CD1c-positive myeloid dendritic cell (primary cell): ENCODE data around the gene LTBP1.

Source experiments
- DNase-seq: peaks from one replicate; pipeline ENCODE4 v3.0.0-alpha.2; 2016; ENCODE audit errors: extremely low spot score

Gene LTBP1

DNA sequence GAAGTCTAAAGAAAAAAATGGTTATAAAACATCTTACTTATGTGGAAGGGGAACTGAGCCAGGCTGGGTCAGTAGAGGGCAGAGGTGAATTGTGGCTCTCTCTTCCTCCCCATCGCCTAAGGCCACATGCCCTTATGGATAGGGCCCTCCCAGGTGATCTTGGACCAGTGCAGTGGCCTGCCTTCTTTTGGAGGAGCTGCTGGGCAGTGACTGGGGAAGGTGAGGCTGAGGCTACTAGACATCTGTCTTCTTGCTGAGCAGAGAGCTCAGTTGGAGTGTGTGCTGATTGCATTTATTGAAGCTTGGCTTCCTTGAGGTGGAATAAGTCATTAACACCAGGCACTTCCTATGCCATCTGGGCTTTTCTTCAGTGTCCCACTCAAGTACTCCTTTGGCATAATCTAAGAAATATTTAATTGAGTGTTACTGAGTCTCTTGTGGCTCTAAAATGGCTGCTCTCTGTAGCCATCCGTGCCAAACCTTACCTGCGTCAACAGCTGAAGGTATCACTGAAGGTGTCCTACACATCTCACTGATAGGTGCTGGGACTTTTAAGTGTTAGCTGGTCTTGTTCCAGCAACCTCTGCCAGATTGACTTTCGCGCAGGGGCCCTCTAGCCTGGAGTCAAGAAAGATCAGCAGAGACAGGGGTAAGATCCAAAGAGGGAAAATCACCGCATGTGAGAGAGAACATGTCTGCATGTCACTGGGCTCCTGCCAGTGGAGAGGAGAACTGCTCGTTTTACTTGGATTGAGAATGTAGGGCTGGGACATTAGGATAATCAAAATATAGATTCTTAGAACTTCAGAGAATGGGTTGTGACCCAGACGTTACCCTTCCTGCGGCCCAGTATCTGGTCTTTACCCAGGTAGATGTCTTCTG, 256.1 kb downstream of the LTBP1 start:
- DNase-seq, result no peak

DNA sequence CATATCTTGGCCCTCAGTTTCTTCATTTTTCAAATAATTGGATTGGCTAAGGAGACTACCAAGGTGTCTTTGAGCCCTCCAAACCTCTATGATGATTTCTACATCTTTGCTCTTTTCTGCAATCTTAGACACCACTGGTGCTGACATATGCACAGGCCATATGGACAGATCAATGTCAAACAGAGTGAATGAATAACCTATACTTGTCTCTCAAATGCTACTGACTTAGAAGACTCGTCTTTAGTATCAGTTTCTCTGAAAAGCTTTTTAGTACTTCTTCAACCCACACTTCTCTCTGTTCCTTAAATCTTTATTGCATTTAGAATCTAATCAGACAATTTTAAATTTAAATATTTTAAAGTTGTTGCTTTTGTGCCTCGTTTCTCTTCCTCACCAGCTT, 258.2 kb downstream of the LTBP1 start:
- no peak for DNase-seq

DNA sequence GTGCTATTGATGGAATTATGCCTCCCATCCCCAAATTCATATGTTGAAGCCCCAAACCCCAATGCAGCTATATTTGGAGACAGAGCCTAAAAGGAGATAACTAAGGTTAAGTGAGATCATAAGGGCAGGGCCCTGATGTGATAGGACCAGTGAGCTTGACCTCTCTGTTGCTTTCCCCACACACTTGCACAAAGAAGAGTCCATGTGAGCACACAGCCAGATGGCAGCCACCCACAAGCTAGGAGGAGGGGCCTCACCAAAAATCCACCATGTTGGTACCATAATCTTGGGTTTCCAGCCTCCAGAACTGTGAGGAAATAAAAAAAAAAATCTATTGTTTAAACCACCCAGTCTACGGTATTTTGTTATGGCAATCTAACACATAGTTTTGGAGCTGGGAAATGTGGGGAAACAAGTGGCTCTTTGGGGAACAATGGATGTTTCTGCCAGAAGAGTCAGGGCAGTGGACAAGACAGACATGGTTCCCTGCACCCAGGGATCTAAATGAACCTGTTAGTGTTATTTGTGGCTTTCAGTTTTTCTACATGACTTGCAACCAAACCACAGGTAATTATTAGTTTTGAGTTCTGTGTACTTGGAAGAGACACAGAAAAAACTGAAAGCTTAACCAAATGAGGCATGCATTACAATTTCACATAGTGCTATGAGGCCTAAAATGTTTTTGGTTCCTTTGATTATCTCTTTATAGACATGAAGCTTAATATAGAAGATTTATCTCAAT, 259.1 kb downstream of the LTBP1 start:
- no peak for DNase-seq

DNA sequence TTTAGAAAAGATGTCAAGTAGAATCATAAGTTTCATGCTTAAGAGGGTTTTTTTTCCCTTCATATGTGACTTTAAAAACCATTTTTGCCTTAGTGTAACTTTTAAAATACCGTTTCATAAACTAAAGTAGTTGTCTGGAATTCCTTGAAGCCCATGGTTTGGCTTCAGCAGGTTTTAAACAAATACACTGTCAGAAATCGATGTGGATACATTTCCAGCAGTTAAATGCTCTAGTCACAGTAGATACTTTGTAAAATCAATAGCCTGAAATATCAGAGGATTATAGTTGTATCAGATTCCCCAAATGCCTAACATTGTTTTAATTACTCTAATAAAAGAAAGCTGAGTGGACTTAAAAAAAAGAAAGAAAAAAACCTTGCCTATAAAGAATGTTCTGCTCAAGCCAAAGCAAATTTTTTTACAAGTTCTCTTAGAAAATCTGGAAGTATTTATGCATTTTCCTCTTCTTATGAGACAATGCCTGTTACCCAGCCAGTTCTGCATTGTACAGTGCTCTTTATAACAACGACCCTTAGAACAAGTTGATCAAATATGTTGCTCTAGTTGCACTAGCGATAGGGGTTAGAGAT, 260.5 kb downstream of the LTBP1 start:
- DNase-seq, result no peak

DNA sequence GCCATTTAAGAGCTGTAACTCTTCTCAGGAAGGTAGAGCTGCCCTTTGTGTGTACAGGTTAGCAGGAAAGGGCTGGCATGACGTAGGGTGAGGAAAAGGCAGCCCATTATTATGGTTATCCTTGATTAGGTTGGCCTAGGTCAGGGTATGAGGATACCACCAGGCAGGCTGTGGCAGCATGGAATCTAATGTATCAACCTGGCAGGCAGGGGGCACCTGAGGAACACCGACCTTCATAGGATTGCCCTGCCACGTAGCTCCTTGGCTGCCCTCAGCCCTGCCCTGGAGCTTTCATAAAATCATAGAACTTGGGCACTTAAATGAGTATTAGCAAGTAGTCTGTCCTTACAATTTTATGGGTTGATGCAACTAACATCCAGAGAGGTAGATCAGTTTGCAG, 261.6 kb downstream of the LTBP1 start:
- DNase-seq, result no peak

DNA sequence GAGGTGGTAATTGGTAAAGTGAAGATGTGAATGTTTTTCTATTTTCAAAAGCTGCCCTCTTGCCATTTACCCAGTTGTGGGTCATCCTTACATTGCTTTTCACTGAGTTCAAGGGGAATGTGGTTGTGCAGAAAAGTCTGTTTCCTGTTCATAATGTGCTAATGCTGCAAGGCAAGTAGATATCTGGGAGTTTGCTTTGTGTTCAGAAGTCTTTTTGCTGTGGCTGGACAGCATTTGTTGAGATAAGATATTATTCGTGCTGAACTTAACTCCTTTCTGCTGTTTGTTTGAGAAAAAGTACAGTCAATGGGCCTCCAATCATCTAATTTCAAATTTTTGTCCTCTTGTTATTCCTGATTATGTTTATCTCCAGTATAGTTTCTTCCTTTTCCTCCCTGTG, 263.2 kb downstream of the LTBP1 start:
- no peak for DNase-seq

DNA sequence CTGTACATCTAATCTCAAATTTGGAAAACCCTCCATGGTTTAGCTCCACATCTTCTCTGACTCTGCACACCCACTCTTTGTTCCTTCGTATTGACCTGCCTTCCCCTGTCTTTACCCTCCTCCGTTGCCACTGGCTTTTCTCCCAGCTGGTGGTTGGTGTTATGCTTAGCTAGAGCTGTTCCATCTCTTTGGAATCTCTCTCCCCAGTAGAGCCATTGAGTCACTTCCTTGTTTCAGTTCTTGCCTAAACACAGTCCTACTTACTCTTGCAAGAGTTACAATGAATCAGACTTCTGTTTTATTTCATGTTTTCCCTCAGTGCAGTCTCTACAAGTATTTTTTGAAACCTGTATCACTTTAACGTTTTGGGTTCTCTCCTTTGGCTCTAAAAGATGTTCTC, 263.9 kb downstream of the LTBP1 start:
- peak; percentile 63 for DNase-seq

DNA sequence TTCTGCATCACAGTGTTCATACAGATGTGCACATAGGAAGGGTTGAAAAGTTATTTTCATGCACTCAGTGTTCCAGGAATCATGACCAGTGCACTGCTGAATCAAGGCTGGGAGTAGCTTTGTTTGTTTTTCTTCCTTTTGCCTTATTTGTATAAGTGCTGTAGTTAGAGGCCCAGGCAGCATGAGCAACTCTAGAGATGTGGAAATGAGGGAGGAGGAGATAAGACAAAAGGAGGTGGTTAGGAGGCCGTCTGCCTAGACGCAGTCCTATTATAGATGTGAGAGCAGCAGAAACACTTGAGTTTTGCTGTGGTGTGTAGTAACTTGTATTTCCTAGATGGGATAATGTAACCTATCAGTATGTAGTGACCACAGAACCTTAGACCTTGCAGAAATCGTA, 265.4 kb downstream of the LTBP1 start:
- DNase-seq, result no peak

DNA sequence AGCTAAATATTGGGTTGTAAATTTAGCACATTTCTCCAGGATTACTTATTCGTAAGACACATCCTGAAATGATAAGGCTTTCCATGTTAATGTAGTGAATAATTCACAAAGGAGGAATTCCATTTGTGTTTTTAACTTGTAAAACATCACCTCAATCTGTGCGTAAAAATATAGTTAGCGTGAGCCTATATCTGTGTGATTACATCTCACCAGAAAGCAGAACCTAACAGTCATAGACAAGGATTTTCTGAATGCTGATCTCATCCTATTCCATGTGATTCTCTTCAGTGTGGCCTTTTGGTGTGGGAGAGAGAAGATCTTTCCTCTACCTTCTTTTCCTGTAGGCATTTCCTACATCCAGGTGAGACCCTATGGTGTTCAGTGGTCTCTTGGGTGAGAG, 266.5 kb downstream of the LTBP1 start:
- DNase-seq, result no peak

DNA sequence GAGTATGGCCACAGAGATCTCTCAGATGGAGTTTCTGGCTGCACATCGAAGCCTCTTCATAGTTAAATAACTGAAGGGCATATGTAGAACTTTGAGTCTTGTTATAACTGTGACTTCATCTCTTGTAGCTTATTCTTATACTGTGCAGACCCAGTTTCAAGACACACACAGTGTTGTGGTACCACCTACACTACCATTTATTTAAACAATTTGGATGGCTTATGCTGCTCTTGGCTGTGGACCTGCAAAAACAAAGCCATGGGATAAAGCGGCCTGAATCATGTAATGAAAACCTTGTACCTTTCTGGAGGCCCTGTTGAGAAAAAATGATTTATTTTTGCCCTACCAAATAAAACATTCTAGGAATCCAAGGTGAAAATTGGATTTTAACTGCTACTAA, 266.9 kb downstream of the LTBP1 start:
- no peak for DNase-seq

DNA sequence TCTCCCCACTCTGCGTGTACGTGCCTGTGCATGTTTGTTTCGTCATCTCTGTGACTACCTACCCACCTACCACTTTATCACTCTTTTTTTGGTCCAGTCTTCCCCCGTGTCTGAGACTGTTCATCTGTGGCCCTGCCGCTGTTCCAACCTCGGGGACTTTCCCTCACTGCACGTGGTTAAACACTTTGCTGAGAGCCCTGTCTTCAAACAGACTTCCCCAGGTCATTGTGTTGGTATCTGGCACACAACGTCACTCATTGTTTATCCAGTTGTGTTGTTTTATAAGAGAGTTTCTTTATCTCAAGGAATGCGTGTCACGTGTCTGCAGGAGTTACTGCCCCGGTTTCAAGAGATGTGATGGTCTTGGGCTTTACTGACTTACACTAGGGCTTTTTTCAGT, 267.7 kb downstream of the LTBP1 start:
- DNase-seq, result no peak

DNA sequence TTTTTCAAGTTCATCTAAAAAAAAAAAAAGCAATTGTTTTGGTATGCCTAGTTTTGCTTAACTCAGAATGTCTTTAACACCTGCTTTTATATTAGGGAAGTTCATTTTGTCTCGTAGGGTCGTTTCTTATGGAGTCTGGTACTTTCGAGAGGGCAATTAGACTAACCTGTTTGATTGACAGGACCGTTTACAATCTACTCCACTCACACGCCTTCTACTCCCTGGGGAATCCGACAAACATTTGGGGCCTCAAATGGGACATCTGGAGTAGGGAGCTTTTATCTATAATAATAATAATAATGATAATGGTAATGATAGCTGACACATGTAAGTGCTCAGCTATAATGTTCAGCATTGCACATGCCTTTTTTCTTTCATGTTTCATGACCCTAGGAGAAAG, 268.1 kb downstream of the LTBP1 start:
- no peak for DNase-seq

DNA sequence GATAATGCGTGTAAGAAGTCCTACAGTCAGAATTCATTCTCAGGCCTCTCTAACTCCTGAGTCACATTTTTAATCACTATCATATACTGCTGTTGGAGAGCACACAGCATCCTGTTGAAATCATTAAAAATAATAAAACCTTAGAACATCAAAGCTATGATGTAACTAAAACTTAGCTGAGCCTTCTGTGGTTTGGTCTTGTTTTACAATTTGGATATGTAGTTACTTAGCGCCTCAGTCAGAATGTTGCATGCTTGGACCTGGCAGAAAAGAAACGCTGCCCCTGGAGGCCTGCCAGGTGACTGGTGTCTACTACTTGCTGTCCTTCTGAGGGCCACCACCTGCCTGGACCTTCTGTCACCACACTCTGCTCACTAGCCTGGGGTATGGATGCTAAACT, 268.5 kb downstream of the LTBP1 start:
- no peak for DNase-seq

DNA sequence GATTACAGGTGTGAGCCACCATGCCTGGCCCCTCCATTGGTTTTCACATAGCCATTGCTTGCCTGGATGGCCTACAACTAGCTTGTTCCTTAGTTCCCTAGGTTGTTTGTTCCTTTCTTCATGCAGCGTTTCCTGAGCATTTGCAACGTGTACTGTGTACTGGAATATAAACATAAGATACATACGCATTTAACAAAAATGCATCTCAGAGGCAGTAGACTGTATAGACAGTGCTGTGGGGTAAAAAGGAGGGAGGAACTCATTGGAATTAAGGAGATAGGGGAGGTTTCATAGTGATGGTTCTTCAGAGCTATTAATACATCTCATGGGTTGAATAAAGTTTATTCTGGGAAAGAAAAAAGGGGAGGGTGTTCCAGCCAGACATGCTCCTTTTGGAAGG, 269.2 kb downstream of the LTBP1 start:
- DNase-seq, result no peak

DNA sequence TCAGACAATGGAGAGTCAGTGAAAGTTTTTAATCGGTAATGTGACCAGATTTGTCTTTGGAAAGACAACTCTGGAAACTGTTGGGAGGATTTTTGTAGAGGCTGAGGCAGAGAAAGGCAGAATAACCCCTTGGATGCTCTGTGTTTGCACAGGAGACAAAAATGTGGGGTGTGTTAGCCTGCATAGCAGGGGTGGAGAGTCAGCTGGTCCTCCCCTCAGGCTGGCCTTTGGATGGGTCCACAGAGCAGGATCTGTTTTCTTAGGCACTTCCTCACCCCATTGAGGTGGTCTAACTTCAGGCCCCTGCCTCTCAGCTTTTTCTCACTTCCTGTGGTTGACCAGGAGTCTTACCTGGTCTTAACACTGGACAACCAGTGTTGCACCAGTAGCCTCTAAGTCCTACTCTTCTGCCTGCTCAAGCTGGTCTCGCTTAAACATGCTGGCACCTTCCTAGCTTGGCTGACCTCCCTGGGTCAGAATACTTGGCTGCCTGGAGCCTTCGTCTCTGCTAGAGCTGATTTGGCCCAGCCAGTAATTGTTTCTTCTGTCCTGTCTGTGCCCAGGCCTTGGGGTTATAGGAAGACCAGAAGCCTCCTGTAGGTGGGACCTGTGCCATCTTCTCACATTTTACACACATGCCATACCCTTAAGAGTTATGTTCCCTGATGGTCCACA, 269.9 kb downstream of the LTBP1 start:
- no peak for DNase-seq

DNA sequence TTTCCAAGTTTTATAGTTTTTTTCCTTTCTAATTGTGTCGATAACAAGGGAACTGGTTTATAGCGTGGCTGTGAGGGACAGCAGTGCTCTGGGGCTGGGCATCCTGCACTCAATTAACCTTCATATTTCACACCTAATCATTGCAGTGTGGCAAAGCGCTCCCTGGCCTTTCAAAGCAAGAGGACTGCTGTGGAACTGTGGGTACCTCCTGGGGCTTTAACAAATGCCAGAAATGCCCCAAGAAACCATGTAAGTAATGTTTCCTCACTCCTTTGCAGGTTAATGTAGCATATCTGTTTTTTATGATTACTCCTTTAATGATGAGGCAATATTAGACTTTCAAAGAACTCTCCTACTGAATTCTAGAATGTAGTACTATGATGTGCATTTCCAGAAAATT, 270.7 kb downstream of the LTBP1 start:
- no peak for DNase-seq

DNA sequence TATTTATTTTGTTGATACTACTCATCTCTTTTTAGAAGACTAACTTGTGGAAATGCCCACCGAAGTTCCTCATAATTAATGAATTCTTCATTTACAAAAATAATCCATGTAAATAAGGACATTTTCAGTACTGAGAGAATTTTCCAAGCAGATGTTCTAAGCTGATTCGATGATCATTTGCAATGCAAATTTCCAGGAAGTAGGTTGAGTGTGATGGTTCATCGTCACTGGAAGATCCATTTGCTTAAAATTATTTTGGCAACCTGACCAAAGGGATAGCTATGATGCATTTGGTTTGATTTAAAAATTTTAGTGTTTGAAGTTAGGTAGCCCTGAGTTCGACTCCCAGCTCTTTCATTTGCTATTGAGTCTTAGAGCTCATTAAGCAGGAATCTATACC, 272.4 kb downstream of the LTBP1 start:
- no peak for DNase-seq

DNA sequence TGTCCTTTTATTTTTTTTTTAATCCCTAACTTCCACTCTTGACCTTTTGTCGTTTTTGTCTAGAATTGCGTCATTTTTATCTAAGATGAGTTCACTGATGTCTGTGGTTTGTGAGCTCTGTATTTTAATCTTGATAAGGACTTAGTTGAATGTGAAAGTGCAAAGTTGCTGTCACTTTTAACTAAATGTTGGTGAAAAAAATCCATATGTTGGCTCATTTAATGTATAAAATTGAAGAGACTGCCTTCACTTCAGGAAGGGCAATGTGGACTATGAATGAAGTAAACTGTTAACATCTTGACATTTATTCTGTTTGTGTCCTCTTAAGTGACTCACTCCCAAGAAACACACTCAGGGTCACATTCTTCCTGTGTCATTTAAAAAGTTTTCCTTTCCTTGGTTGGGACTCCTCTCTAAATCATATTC, 273.1 kb downstream of the LTBP1 start:
- no peak for DNase-seq

DNA sequence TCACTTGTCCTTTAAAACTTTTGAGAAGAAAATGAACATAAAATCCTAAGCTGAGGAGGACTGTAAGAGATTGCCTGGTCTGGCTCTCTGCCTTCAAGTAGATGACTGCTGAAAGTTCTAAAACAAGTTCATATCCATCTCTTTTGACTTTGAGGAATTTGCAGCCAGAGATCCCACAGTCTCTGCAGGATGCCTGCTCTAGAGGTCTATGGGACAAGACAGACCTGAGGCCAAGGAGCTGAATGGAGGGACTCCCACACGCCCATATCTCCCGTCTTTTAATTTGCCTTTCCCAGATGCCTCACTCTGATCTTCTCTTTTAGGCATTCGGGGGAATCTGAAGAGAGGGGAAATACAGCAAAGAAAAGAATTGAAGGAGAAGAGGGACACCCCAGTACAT, 273.8 kb downstream of the LTBP1 start:
- no peak for DNase-seq

DNA sequence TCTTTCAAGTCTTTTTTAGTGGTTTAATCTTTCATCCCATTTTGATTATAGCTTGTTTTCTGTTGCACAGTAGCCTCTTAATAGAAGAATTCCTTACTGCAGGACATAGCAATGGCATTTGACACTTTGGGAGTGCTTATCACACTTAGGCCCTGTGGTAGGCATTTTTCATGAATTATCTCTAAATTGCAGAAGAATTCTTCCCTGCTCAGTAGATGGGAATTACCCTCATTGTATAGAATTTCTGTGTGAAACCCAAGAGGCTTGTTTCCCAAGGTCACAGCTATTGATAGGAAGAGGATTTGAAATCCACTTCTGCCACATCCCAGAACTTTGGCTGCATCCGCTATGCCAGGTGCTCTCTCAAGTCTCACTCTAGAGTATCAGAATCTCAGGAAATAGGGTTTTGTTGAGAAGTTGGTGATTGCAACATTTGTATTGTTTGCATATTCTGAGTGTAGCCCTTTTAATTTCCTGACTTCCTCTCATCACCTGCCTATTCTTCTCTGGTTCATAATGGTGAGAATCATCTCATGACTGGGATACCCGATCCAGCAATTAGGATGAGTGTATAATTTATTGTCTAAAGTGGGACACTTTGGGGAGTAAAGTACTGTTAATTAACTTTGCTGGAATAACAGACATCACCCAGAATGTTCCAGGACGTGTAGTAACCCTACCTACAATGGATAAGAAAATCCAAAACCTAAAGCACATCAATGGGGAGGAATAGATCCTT, 274.5 kb downstream of the LTBP1 start:
- no peak for DNase-seq

DNA sequence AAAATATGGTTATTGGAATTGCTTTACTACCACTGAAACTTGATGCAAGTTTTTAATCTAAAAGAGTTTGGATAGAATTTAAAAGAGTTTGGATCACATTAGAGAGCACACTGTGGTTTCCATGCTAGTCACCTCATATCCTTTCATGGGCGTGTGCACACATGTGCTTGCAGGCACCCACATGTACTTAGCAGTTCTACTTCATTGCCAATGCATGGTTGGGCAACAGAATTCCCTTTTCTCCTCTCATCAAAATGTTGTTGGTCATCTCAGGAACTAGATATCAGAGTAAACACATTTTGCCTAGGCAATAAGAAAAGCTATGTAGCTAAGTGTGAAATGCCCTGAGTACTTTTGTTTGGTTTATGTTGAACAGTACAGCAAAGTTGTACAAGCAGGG, 275.6 kb downstream of the LTBP1 start:
- DNase-seq, result no peak

DNA sequence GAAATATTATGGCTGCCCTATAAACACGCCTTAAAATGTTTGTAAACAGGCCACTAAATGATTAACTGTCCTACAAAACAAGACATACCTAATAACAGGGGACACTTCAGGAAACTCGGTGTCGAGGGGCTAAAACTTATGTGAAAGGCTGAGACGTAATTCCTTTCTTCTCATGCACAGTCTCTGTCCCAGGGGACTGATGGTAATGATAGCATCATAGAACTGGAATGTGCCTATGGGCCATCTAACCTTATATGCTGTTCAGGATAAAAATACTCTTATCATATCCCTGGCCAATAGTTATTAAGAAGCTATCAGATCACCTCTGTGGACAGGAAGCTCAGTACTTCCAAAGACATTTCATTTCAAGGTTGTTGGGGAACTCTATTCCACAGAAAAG, 277.1 kb downstream of the LTBP1 start:
- DNase-seq, result no peak
